Endothelial cell of umbilical vein (primary cell): Measurements from ENCODE around the gene HTR2B. TPM values are rescaled to one million over a fixed set of nuclear protein-coding genes. Genes with fewer than 3 reads are reported as not detected.

ENCODE experiments used
- BruUV-seq: library from RNA; stranded (reverse); fragments of 400-500 nt; replicated peaks from 2 replicates; lab custom pipeline; 2021; lab: Mats Ljungman, UMichigan
- CTCF ChIA-PET: fragments of 300-600, 350-600 bp; sonication (Branson Sonifier 250); formaldehyde crosslinking; loops from one replicate; lab custom pipeline; 2021; ENCODE audit warnings: antibody characterized with exemption, inconsistent platforms; lab: Charles Lee
- POLR2A ChIA-PET: fragments of 300-600, 350-600 bp; sonication (Branson Sonifier 250); formaldehyde crosslinking; loops from one replicate; lab custom pipeline; 2021; ENCODE audit warnings: antibody characterized with exemption, inconsistent platforms; lab: Charles Lee
- DNase-seq: peaks from one replicate; pipeline ENCODE4 v3.0.0-alpha.2; 2011; ENCODE audit warnings: low read depth, low spot score
- FAIRE-seq: peaks from 2 replicates; lab custom pipeline; 2011; peaks lifted over from hg19 to GRCh38; lab: Jason Lieb, UNC
- H2AFZ ChIP-seq: 2 replicates; pipeline ENCODE4 v1.6.0; 2012; ENCODE audit warnings: low read depth, low read length, control low read depth, inconsistent platforms
- H3K27ac ChIP-seq: 2 replicates; pipeline ENCODE4 v1.5.1; 2011; ENCODE audit warnings: low read depth, mild to moderate bottlenecking, control low read depth, low read length, moderate library complexity; ENCODE audit not compliant: insufficient read depth
- H3K27me3 ChIP-seq, 2 experiments: 2 replicates each; pipeline versions ENCODE4 v1.6.0 to v1.6.1; 2011; ENCODE audit warnings: low read length in 2 of 2, mixed read lengths in 1 of 2; ENCODE audit not compliant: control insufficient read depth in 2 of 2, insufficient read depth in 2 of 2
- H3K36me3 ChIP-seq, 2 experiments: 2 replicates in 1 of 2; 3 replicates in 1 of 2; pipeline ENCODE4 v1.5.1; 2011; ENCODE audit warnings: low read length in 2 of 2, mild to moderate bottlenecking in 1 of 2, moderate library complexity in 1 of 2; ENCODE audit not compliant: control insufficient read depth in 2 of 2, insufficient read depth in 2 of 2; ENCODE audit errors: extremely low read depth in 1 of 2
- H3K4me1 ChIP-seq: 3 replicates; pipeline ENCODE4 v1.5.1; 2011; ENCODE audit warnings: mild to moderate bottlenecking, low read length; ENCODE audit not compliant: control insufficient read depth, insufficient read depth; ENCODE audit errors: extremely low read depth
- H3K4me2 ChIP-seq: 2 replicates; pipeline ENCODE4 v1.6.1; 2011; ENCODE audit warnings: low read length, control low read depth, mixed read lengths; ENCODE audit not compliant: insufficient read depth
- H3K4me3 ChIP-seq, 3 experiments: fragments of 200-600 bp in 1 of 3; sonication (generic), shearing (Covaris generic) in 1 of 3; replicated peaks in 1 of 3; 2 replicates each; pipeline ENCODE4 v1.5.1; 2011 to 2016; ENCODE audit warnings: control low read depth in 3 of 3, low read length in 3 of 3, mild to moderate bottlenecking in 2 of 3, inconsistent platforms in 1 of 3, low read depth in 1 of 3, moderate library complexity in 1 of 3; ENCODE audit not compliant: insufficient read depth in 1 of 3
- H3K79me2 ChIP-seq: 2 replicates; pipeline ENCODE4 v1.6.0; 2012; ENCODE audit warnings: low read length, inconsistent platforms; ENCODE audit not compliant: control insufficient read depth, insufficient read depth
- H3K9ac ChIP-seq: replicated peaks from 2 replicates; pipeline ENCODE3; 2011; ENCODE audit warnings: low read length, control low read depth; ENCODE audit not compliant: insufficient read depth; ENCODE audit errors: extremely low read depth
- H3K9me1 ChIP-seq: replicated peaks from 3 replicates; pipeline ENCODE4 v1.6.0; 2011; ENCODE audit warnings: mild to moderate bottlenecking, low read length; ENCODE audit not compliant: control insufficient read depth, insufficient read depth; ENCODE audit errors: extremely low read depth
- H3K9me3 ChIP-seq: replicated peaks from 2 replicates; pipeline ENCODE4 v1.5.1; 2012; ENCODE audit warnings: low read length, inconsistent platforms; ENCODE audit not compliant: control insufficient read depth, insufficient read depth
- H4K20me1 ChIP-seq: replicated peaks from 2 replicates; pipeline ENCODE3; 2011; ENCODE audit warnings: mild to moderate bottlenecking, low read length; ENCODE audit not compliant: control insufficient read depth, insufficient read depth; ENCODE audit errors: extremely low read depth
- CTCF ChIP-seq, 2 donors: IDR thresholded peaks; 1 replicate in 1 of 2; 2 replicates in 1 of 2; pipeline ENCODE4 v1.5.1; 2011; ENCODE audit warnings: low read length in 2 of 2, mild to moderate bottlenecking in 2 of 2, moderate library complexity in 2 of 2, control low read depth in 1 of 2, inconsistent platforms in 1 of 2, low read depth in 1 of 2; ENCODE audit not compliant: insufficient read depth in 1 of 2; ENCODE audit errors: extremely low read depth in 1 of 2
- JUN ChIP-seq: IDR thresholded peaks from 2 replicates; pipeline ENCODE4 v1.6.1; 2011; ENCODE audit warnings: borderline replicate concordance, low read depth; ENCODE audit not compliant: insufficient read length, insufficient read depth
- MAX ChIP-seq: IDR thresholded peaks from 2 replicates; pipeline ENCODE4 v1.6.1; 2011; ENCODE audit not compliant: insufficient read depth, insufficient read length
- MYC ChIP-seq: IDR thresholded peaks from one replicate; pipeline ENCODE4 v1.6.1; 2011; ENCODE audit warnings: mild to moderate bottlenecking, low read depth, low read length
- dilution Hi-C: fragments of 300-500 bp; cut with MboI; formaldehyde crosslinking; loops from one replicate; pipeline ENCODE4 v1.15.0; 2019; ENCODE audit warnings: low sequenced_read_pairs; ENCODE audit not compliant: extremely low pct_ligation_motif_present
- intact Hi-C: fragments of 100-400 bp; cut with micrococcal nuclease; formaldehyde crosslinking; loops from one replicate; pipeline ENCODE4 v1.10.0; 2022
- polyA plus RNA-seq, 4 experiments: library from polyadenylated mRNA; depleted of rRNA in 3 of 4; stranded (reverse) in 3 of 4; unstranded in 1 of 4; fragments of >200 nt; gene quantifications; 2 replicates each; pipeline versions ENCODE4 v1.2.1 to v1.2.3, GENCODE V29; 2011 to 2012; ENCODE audit warnings: missing spikeins in 1 of 4
- total RNA-seq: library from RNA; stranded (reverse); gene quantifications from 2 replicates; pipeline ENCODE4 v1.2.3, GENCODE V29; 2021

Gene HTR2B
- total and polyA plus RNA-seq, 2 donors (not counting 3 experiments of a cell fraction or from before 2014, with no cell fraction given), result 0.88 to 0.93 TPM

- H3K4me3 ChIP-seq, result no peak overlapping the region
- peaks cover 5 to 14% of the 10 kb centered on the region in 2 experiments for H3K36me3 ChIP-seq
- no peak for TF ChIP-seq MAX
- no peak for TF ChIP-seq JUN
- TF ChIP-seq MYC, result no peak
- TF ChIP-seq CTCF (IDR thresholded peaks at IDR 0.05; ENCODE audit: extremely low read depth in 1 of 2, insufficient read depth in 1 of 2, low read depth in 1 of 2, low read length in 2 of 2), result no peak
- H3K27me3 ChIP-seq, result no peaks in the 10 kb centered on the region
- POLR2A ChIA-PET, result no interaction called here
- H3K4me1 ChIP-seq, result peaks cover 55% of the 10 kb centered on the region
- H2AFZ ChIP-seq, result no peak overlapping the region
- no peaks in the 10 kb centered on the region for H3K79me2 ChIP-seq
- H3K27ac ChIP-seq, result no peak overlapping the region
- H3K4me2 ChIP-seq, result no peak overlapping the region
- CTCF ChIA-PET, result no interaction called here
- no TSS peak for BruUV-seq
- H3K9me1 ChIP-seq, result no peaks in the 10 kb centered on the region
- no peaks in the 10 kb centered on the region for H4K20me1 ChIP-seq
- H3K9ac ChIP-seq, result no peak overlapping the region
- no peaks in the 10 kb centered on the region for H3K9me3 ChIP-seq
- DNase-seq (no peak), FAIRE-seq (no peak)
- dilution Hi-C loops, result no loop called here
- intact Hi-C loops, result loop anchor here (2.0 kb wide), 2 partner anchors 29 to 41 kb away; no protein-coding TSS in a partner anchor
These were observed 38.7 kb upstream of the HTR2B start for GRCh38 chr2:231163414-231164095.
